ENCODE measurements around the gene TRUB2. TPM values are rescaled to one million over a fixed set of nuclear protein-coding genes. Genes with fewer than 3 reads are reported as not detected.

Gene TRUB2
- total RNA-seq, 1 experiment from 2014 or later = 37.6 TPM

GRCh38 chr9:128323791-128324190, 1.5 kb upstream of the TRUB2 start:
- H3K4me1 Mint-ChIP-seq (ENCODE audit: insufficient read depth, unreplicated experiment) = peaks cover 18% of the 10 kb centered on the region
- DNase-seq (ENCODE audit: unreplicated experiment) = no peak
- no TSS peak for BruUV-seq (replicated peaks)
- no peaks in the 10 kb centered on the region for H3K9me3 Mint-ChIP-seq (ENCODE audit: unreplicated experiment)
- peak overlapping the region; percentile 95 for H3K27ac Mint-ChIP-seq (ENCODE audit: low read depth, unreplicated experiment)
- H3K27me3 Mint-ChIP-seq (ENCODE audit: insufficient read depth, unreplicated experiment) = no peaks in the 10 kb centered on the region
- intact Hi-C loops (cut with micrococcal nuclease) = loop anchor here (2.0 kb wide), 2 partner anchors 17 kb away; partner anchors contain the start of gene SLC27A4
- CTCF ChIA-PET = interaction anchor here (2.4 kb wide), 1 partner anchor 18 kb away, joined by 16 read pairs; no protein-coding TSS in a partner anchor
- POLR2A ChIA-PET = interaction anchor here (0.6 to 1.8 kb wide), 2 partner anchors 18 to 147 kb away, joined by 4 to 8 read pairs; no protein-coding TSS in a partner anchor
- peak overlapping the region; percentile 86 for H3K4me3 Mint-ChIP-seq (ENCODE audit: unreplicated experiment)
- peaks cover 48% of the 10 kb centered on the region for H3K36me3 Mint-ChIP-seq (ENCODE audit: insufficient read depth, unreplicated experiment)
- TF ChIP-seq CTCF (IDR thresholded peaks at IDR 0.05; ENCODE audit: unreplicated experiment) = no peak

GRCh38 chr9:128323212-128323730, 1.0 kb upstream of the TRUB2 start:
- no peaks in the 10 kb centered on the region for H3K9me3 Mint-ChIP-seq (ENCODE audit: unreplicated experiment)
- no peak for TF ChIP-seq CTCF (IDR thresholded peaks at IDR 0.05; ENCODE audit: unreplicated experiment)
- BruUV-seq (replicated peaks) = TSS peak; percentile 59
- ChIA-PET POLR2A (interaction anchor here (0.6 to 2.6 kb wide), 6 partner anchors 13 to 146 kb away, joined by 3 to 14 read pairs (median 4); partner anchors contain the start of gene URM1), CTCF (interaction anchor here (2.4 kb wide), 1 partner anchor 18 kb away, joined by 16 read pairs; no protein-coding TSS in a partner anchor)
- intact Hi-C loops (cut with micrococcal nuclease) = loop anchor here (2.0 kb wide), 2 partner anchors 16 to 18 kb away; partner anchors contain the start of gene SLC27A4
- no peaks in the 10 kb centered on the region for H3K27me3 Mint-ChIP-seq (ENCODE audit: insufficient read depth, unreplicated experiment)
- H3K36me3 Mint-ChIP-seq (ENCODE audit: insufficient read depth, unreplicated experiment) = peaks cover 48% of the 10 kb centered on the region
- no peak for DNase-seq (ENCODE audit: unreplicated experiment)
- H3K4me1 Mint-ChIP-seq (ENCODE audit: insufficient read depth, unreplicated experiment) = peaks cover 13% of the 10 kb centered on the region
- peak overlapping the region; percentile 86 for H3K4me3 Mint-ChIP-seq (ENCODE audit: unreplicated experiment)
- H3K27ac Mint-ChIP-seq (ENCODE audit: low read depth, unreplicated experiment) = peak overlapping the region; percentile 95

GRCh38 chr9:128321879-128322403, 306 bp downstream of the TRUB2 start:
- no peak for DNase-seq (ENCODE audit: unreplicated experiment)
- Mint-ChIP-seq H3K4me1 (ENCODE audit: insufficient read depth, unreplicated experiment) (peaks cover 7% of the 10 kb centered on the region), H3K4me3 (ENCODE audit: unreplicated experiment) (peak overlapping the region; percentile 86), H3K36me3 (ENCODE audit: insufficient read depth, unreplicated experiment) (peaks cover 49% of the 10 kb centered on the region), H3K9me3 (ENCODE audit: unreplicated experiment) (no peaks in the 10 kb centered on the region), H3K27me3 (ENCODE audit: insufficient read depth, unreplicated experiment) (no peaks in the 10 kb centered on the region), H3K27ac (ENCODE audit: low read depth, unreplicated experiment) (peak overlapping the region; percentile 95)
- BruUV-seq (replicated peaks) = TSS peak; percentile 75
- CTCF ChIA-PET = interaction anchor here (0.6 to 2.1 kb wide), 7 partner anchors 15 to 1318 kb away, joined by 3 to 9 read pairs (median 4); no protein-coding TSS in a partner anchor
- TF ChIP-seq CTCF (IDR thresholded peaks at IDR 0.05; ENCODE audit: unreplicated experiment) = no peak
- POLR2A ChIA-PET = interaction anchor here (0.9 to 2.6 kb wide), 11 partner anchors 10 to 232 kb away, joined by 3 to 14 read pairs (median 5); partner anchors contain the start of genes SLC27A4 and URM1
- intact Hi-C loops (cut with micrococcal nuclease) = loop anchor here (1.0 to 2.0 kb wide), 3 partner anchors 15 to 27 kb away; partner anchors contain the start of gene SLC27A4

- H3K36me3 Mint-ChIP-seq (ENCODE audit: insufficient read depth, unreplicated experiment) = peaks cover 49% of the 10 kb centered on the region
- peak overlapping the region; percentile 86 for H3K4me3 Mint-ChIP-seq (ENCODE audit: unreplicated experiment)
- peaks cover 7% of the 10 kb centered on the region for H3K4me1 Mint-ChIP-seq (ENCODE audit: insufficient read depth, unreplicated experiment)
- ChIA-PET CTCF (interaction anchor here (0.6 to 2.1 kb wide), 7 partner anchors 20 to 1319 kb away, joined by 3 to 9 read pairs (median 4); no protein-coding TSS in a partner anchor), POLR2A (interaction anchor here (1.0 to 2.6 kb wide), 9 partner anchors 12 to 232 kb away, joined by 3 to 14 read pairs (median 6); partner anchors contain the start of genes SLC27A4 and URM1)
- H3K27me3 Mint-ChIP-seq (ENCODE audit: insufficient read depth, unreplicated experiment) = no peaks in the 10 kb centered on the region
- H3K9me3 Mint-ChIP-seq (ENCODE audit: unreplicated experiment) = no peaks in the 10 kb centered on the region
- no TSS peak for BruUV-seq (replicated peaks)
- no peak for TF ChIP-seq CTCF (IDR thresholded peaks at IDR 0.05; ENCODE audit: unreplicated experiment)
- peak overlapping the region; percentile 95 for H3K27ac Mint-ChIP-seq (ENCODE audit: low read depth, unreplicated experiment)
- intact Hi-C loops (cut with micrococcal nuclease) = no loop called here
- DNase-seq (ENCODE audit: unreplicated experiment) = no peak
Observed at GRCh38 chr9:128321343-128321742, 904 bp downstream of the TRUB2 start.

All from MCF 10A (cell line).